Gastroesophageal sphincter (tissue), 4 donors: ENCODE data around the gene TGFBR3. TPM values are rescaled to one million over a fixed set of nuclear protein-coding genes. Genes with fewer than 3 reads are reported as not detected.
A peak's percentile ranks its signal among the peaks of the same experiment; 100 is the strongest.

Experiments used
- ATAC-seq: fragments of 150-250 bp; one replicate; pipeline ENCODE4 v1.9.1; 2016; ENCODE audit warnings: mild to moderate bottlenecking, moderate library complexity
- H3K27ac ChIP-seq, 4 donors: fragments of 200-600 bp; sonication (generic) in 3 of 4; 1 replicate in 3 of 4; 2 replicates in 1 of 4; pipeline ENCODE4 v1.5.1; 2016 to 2019
- H3K27me3 ChIP-seq: fragments of 200-600 bp; sonication (generic); one replicate; pipeline ENCODE4 v1.5.1; 2019
- H3K36me3 ChIP-seq, 2 donors: fragments of 200-600 bp; sonication (generic); one replicate each; pipeline ENCODE4 v1.5.1; 2019; ENCODE audit warnings: control low read depth in 1 of 2
- H3K4me1 ChIP-seq, 3 donors: fragments of 200-600 bp; sonication (generic); 1 replicate in 2 of 3; 2 replicates in 1 of 3; pipeline ENCODE4 v1.5.1; 2016 to 2019; ENCODE audit warnings: control low read depth in 2 of 3
- H3K4me3 ChIP-seq, 2 donors: fragments of 200-600 bp; sonication (generic); one replicate each; pipeline ENCODE4 v1.5.1; 2019; ENCODE audit warnings: mild to moderate bottlenecking in 1 of 2, moderate library complexity in 1 of 2
- H3K9me3 ChIP-seq, 3 donors: fragments of 200-600 bp; sonication (generic); one replicate each; pipeline ENCODE4 v1.5.1; 2017 to 2019; ENCODE audit warnings: control low read depth in 2 of 3
- CTCF ChIP-seq, 4 experiments: fragments of 200-600 bp in 2 of 4; fragments of 450-650 bp in 2 of 4; sonication (generic) in 1 of 4; IDR thresholded peaks; one replicate each; pipeline ENCODE4 v1.5.1; 2017 to 2019; ENCODE audit warnings: antibody characterized with exemption in 4 of 4, mild to moderate bottlenecking in 2 of 4, moderate library complexity in 2 of 4
- EP300 ChIP-seq: sonication (generic); formaldehyde crosslinking; IDR thresholded peaks from one replicate; pipeline ENCODE4 v1.6.1; 2017; ENCODE audit warnings: antibody characterized with exemption, mild to moderate bottlenecking
- POLR2A ChIP-seq, 2 donors: fragments of 450-650 bp; IDR thresholded peaks; one replicate each; pipeline ENCODE4 v1.6.1; 2017; ENCODE audit warnings: antibody characterized with exemption in 2 of 2, mild to moderate bottlenecking in 2 of 2, moderate library complexity in 1 of 2
- POLR2AphosphoS5 ChIP-seq: sonication (generic); formaldehyde crosslinking; IDR thresholded peaks from one replicate; pipeline ENCODE4 v1.6.1; 2017; ENCODE audit warnings: antibody characterized with exemption
- WGBS, 2 donors: methylation state at CpG; one replicate each; pipeline ENCODE4 v1.1.5; 2018; ENCODE audit warnings: low coverage in 1 of 2; 5-methylcytosine and 5-hydroxymethylcytosine counted together
- total RNA-seq, 4 donors: library from RNA; depleted of rRNA; stranded (reverse); fragments of >200 nt; gene quantifications; one replicate each; pipeline ENCODE4 v1.1.0, GENCODE V29; 2016

Gene TGFBR3
- total RNA-seq, 4 donors from 2014 or later = 176 to 315 (median 248) TPM

GRCh38 chr1:91712981-91713841 lies 172.7 kb downstream of the TGFBR3 start:
- no peaks in the 10 kb centered on the region for H3K9me3 ChIP-seq
- peaks cover 8 to 62% (median 12%) of the 10 kb centered on the region in 3 donors for H3K4me1 ChIP-seq
- peak overlapping the region in 1 of 2 donors; percentile 21 for H3K4me3 ChIP-seq
- no peaks in the 10 kb centered on the region for H3K27me3 ChIP-seq
- 15 to 17% methylated on average over 12 to 15 of the region's 15 CpGs for WGBS, 2 donors
- H3K36me3 ChIP-seq = peaks cover 4 to 86% of the 10 kb centered on the region in 2 donors
- H3K27ac ChIP-seq = peak overlapping the region; percentile 83 to 89 (median 85)
- peak; percentile 90 for ATAC-seq
- TF ChIP-seq POLR2AphosphoS5 (peak; percentile 45), CTCF (IDR thresholded peaks at IDR 0.05) (no peak), POLR2A (IDR thresholded peaks at IDR 0.05) (no peak), EP300 (no peak)

- no peak overlapping the region for H3K4me3 ChIP-seq
- ATAC-seq = no peak
- TF ChIP-seq CTCF (IDR thresholded peaks at IDR 0.05) = no peak
- TF ChIP-seq EP300 = no peak
- no peak for TF ChIP-seq POLR2AphosphoS5
- TF ChIP-seq POLR2A (IDR thresholded peaks at IDR 0.05) = no peak
- no peaks in the 10 kb centered on the region for H3K27me3 ChIP-seq
- peak overlapping the region; percentile 83 to 89 (median 85) for H3K27ac ChIP-seq
- peaks cover 8 to 62% (median 12%) of the 10 kb centered on the region in 3 donors for H3K4me1 ChIP-seq
- H3K9me3 ChIP-seq = no peaks in the 10 kb centered on the region
- 24 to 50% methylated on average over 2 to 3 of the region's 3 CpGs for WGBS, 2 donors
- peaks cover 4 to 86% of the 10 kb centered on the region in 2 donors for H3K36me3 ChIP-seq
These were observed 173.6 kb downstream of the TGFBR3 start for GRCh38 chr1:91712393-91712792.

- peaks cover 8 to 63% (median 12%) of the 10 kb centered on the region in 3 donors for H3K4me1 ChIP-seq
- ATAC-seq = no peak
- no peaks in the 10 kb centered on the region for H3K9me3 ChIP-seq
- H3K36me3 ChIP-seq = peaks cover 4 to 85% of the 10 kb centered on the region in 2 donors
- H3K27me3 ChIP-seq = no peaks in the 10 kb centered on the region
- H3K27ac ChIP-seq = peak overlapping the region; percentile 83 to 89 (median 85)
- 59 to 69% methylated on average over 4 to 5 of the region's 5 CpGs for WGBS, 2 donors
- no peak for TF ChIP-seq CTCF (IDR thresholded peaks at IDR 0.05)
- no peak for TF ChIP-seq EP300
- TF ChIP-seq POLR2AphosphoS5 = no peak
- TF ChIP-seq POLR2A (IDR thresholded peaks at IDR 0.05) = no peak
- no peak overlapping the region for H3K4me3 ChIP-seq
These were observed 174.3 kb downstream of the TGFBR3 start for GRCh38 chr1:91711504-91712247.

GRCh38 chr1:91710261-91710660 lies 175.7 kb downstream of the TGFBR3 start:
- 60 to 96% methylated on average over 3 to 4 of the region's 4 CpGs for WGBS, 2 donors
- Histone ChIP-seq H3K4me3 (no peak overlapping the region), H3K9me3 (no peaks in the 10 kb centered on the region), H3K4me1 (peaks cover 8 to 77% (median 12%) of the 10 kb centered on the region in 3 donors), H3K36me3 (peaks cover 0 to 85% of the 10 kb centered on the region in 2 donors), H3K27ac (peak overlapping the region in 3 of 4 donors; percentile 84 to 89 (median 86)), H3K27me3 (no peaks in the 10 kb centered on the region)
- TF ChIP-seq CTCF (IDR thresholded peaks at IDR 0.05) (no peak), POLR2AphosphoS5 (no peak), POLR2A (IDR thresholded peaks at IDR 0.05) (no peak), EP300 (no peak)
- ATAC-seq = no peak
